Measurements from ENCODE around the gene CDH9.

- TF ChIP-seq EP300 (IDR thresholded peaks at IDR 0.05; ENCODE audit: borderline replicate concordance) (no peak), REST (IDR thresholded peaks at IDR 0.05; ENCODE audit: low read depth) (no peak), TEAD4 (IDR thresholded peaks at IDR 0.05) (no peak), MAX (IDR thresholded peaks at IDR 0.05) (no peak), TAF1 (IDR thresholded peaks at IDR 0.05; ENCODE audit: low read depth) (no peak), YY1 (IDR thresholded peaks at IDR 0.05; ENCODE audit: low read depth) (no peak), CEBPB (IDR thresholded peaks at IDR 0.05) (no peak), RAD21 (IDR thresholded peaks at IDR 0.05; ENCODE audit: low read depth) (no peak)
Measured at GRCh38 chr5:26942481-26942880, 95.9 kb downstream of the CDH9 start.
